Activated CD8-positive, alpha-beta T cell treated with anti-CD3 and anti-CD28 coated beads, Interleukin-2, amount 10 ng/mL, durations not matched to agents 7 days and 5 days (primary cell): Measurements from ENCODE around the gene FTSJ3. TPM values are rescaled to one million over a fixed set of nuclear protein-coding genes. Genes with fewer than 3 reads are reported as not detected.
A peak's percentile ranks its signal among the peaks of the same experiment; 100 is the strongest.

Source experiments
- ATAC-seq: fragments of 150-1000 bp; cut with Tn5 transposase; one replicate; pipeline ENCODE4 v1.10.0; 2021; ENCODE audit warnings: moderate library complexity
- CTCF ChIA-PET: fragments of 350-600 bp; sonication (Branson Sonifier 250); formaldehyde crosslinking; loops from one replicate; lab custom pipeline; 2021; ENCODE audit warnings: antibody characterized with exemption; lab: Charles Lee
- POLR2A ChIA-PET: fragments of 350-600 bp; sonication (Branson Sonifier 250); formaldehyde crosslinking; loops from one replicate; lab custom pipeline; 2021; ENCODE audit warnings: antibody characterized with exemption; lab: Charles Lee
- DNase-seq: peaks from one replicate; pipeline ENCODE4 v3.0.0-alpha.2; 2020
- H3K27ac Mint-ChIP-seq: one replicate; pipeline ENCODE4 v1.8.0; 2021; ENCODE audit warnings: mild to moderate bottlenecking, mixed read lengths
- H3K27me3 Mint-ChIP-seq: one replicate; pipeline ENCODE4 v1.8.0; 2021; ENCODE audit warnings: low read depth, mixed read lengths
- H3K36me3 Mint-ChIP-seq: one replicate; pipeline ENCODE4 v1.8.0; 2021; ENCODE audit warnings: low read depth, mixed read lengths
- H3K4me1 Mint-ChIP-seq: one replicate; pipeline ENCODE4 v1.8.0; 2021; ENCODE audit warnings: low read depth, mixed read lengths
- H3K4me3 Mint-ChIP-seq: one replicate; pipeline ENCODE4 v1.8.0; 2021; ENCODE audit warnings: mild to moderate bottlenecking, mixed read lengths
- H3K9me3 Mint-ChIP-seq: one replicate; pipeline ENCODE4 v1.8.0; 2022; ENCODE audit warnings: mixed read lengths; ENCODE audit not compliant: insufficient read depth
- total RNA-seq, 2 experiments: library from RNA; stranded (reverse); gene quantifications; one replicate each; pipeline ENCODE4 v1.2.3, GENCODE V29; 2021

Gene FTSJ3
- total RNA-seq, 2 experiments from 2014 or later: 58.7 to 62.2 TPM

- POLR2A ChIA-PET: no interaction called here
Observed at GRCh38 chr17:63785556-63785955, 41.9 kb downstream of the FTSJ3 start.

GRCh38 chr17:63783522-63783921 lies 43.9 kb downstream of the FTSJ3 start:
- no peak overlapping the region for H3K27ac Mint-ChIP-seq
- ATAC-seq: no peak

More at GRCh38 chr17:63785556-63785955, 41.9 kb downstream of the FTSJ3 start:
- Mint-ChIP-seq H3K9me3 (no peaks in the 10 kb centered on the region), H3K36me3 (peaks cover 38% of the 10 kb centered on the region), H3K4me1 (peaks cover 27% of the 10 kb centered on the region), H3K27me3 (no peaks in the 10 kb centered on the region), H3K4me3 (no peak overlapping the region), H3K27ac (peak overlapping the region; percentile 26)
- DNase-seq (no peak), ATAC-seq (no peak)
- CTCF ChIA-PET: interaction anchor here (1.2 to 1.8 kb wide), 2 partner anchors 63 to 234 kb away, joined by 3 to 5 read pairs; no protein-coding TSS in a partner anchor

DNA sequence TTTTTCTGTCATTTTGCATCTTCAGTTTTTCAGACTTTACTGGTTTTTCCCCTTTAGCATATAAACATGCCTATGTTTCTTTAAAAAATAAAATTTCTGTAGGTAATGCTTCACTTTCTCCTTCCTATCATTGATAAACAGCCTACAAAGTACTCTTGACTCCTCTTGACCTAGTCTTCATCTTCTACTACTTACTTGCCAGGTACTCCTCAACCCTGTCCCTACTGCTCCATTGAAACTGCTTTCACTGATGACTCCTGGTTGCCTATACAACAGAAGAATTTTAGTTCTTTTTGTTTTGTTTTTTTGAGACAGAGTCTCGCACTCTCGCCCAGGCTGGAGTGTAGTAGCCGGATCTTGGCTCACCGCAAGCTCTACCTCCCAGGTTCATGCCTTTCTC lies 46.5 kb downstream of the FTSJ3 start:
- POLR2A ChIA-PET: interaction anchor here (1.2 to 1.3 kb wide), 2 partner anchors 13 to 82 kb away, joined by 3 read pairs; no protein-coding TSS in a partner anchor
- no peaks in the 10 kb centered on the region for H3K27me3 Mint-ChIP-seq
- no peaks in the 10 kb centered on the region for H3K9me3 Mint-ChIP-seq
- H3K27ac Mint-ChIP-seq: no peak overlapping the region
- DNase-seq (peak; percentile 12), ATAC-seq (no peak)
- no peak overlapping the region for H3K4me3 Mint-ChIP-seq
- CTCF ChIA-PET: interaction anchor here (0.9 kb wide), 1 partner anchor 31 kb away, joined by 3 read pairs; no protein-coding TSS in a partner anchor
- H3K4me1 Mint-ChIP-seq: peaks cover 58% of the 10 kb centered on the region
- H3K36me3 Mint-ChIP-seq: peaks cover 53% of the 10 kb centered on the region

More at GRCh38 chr17:63783522-63783921, 43.9 kb downstream of the FTSJ3 start:
- ChIA-PET CTCF (interaction anchor here (1.0 to 1.8 kb wide), 4 partner anchors 10 to 85 kb away, joined by 3 to 5 read pairs (median 3); partner anchors contain the start of genes CCDC47 and DDX42), POLR2A (interaction anchor here (1.3 to 3.7 kb wide), 3 partner anchors 8 to 86 kb away, joined by 4 to 14 read pairs (median 11); partner anchors contain the start of genes CCDC47 and DDX42)
- Mint-ChIP-seq H3K4me1 (peaks cover 39% of the 10 kb centered on the region), H3K36me3 (peaks cover 49% of the 10 kb centered on the region), H3K27me3 (no peaks in the 10 kb centered on the region), H3K4me3 (no peak overlapping the region), H3K9me3 (no peaks in the 10 kb centered on the region)
- no peak for DNase-seq

DNA sequence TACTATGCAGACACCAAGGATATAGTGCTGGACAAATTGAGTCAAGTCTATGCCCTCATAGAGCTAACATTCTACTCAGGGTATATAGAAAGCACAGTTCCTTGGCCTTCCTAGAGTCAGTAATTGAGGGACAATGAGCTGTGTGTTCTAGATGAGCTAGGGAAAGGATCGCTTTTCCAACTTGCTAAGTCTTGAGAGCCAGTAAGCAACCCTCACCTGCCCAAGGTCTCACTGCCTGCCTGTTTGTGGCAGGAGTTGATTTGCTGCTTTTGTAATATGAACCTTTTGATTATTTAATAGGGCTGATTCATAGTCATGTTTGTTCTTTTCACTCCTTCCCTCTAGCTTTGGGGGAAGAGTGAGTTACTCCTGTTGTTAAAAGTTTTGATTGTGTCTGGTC lies 47.0 kb downstream of the FTSJ3 start:
- H3K4me3 Mint-ChIP-seq: no peak overlapping the region
- H3K36me3 Mint-ChIP-seq: peaks cover 53% of the 10 kb centered on the region
- H3K4me1 Mint-ChIP-seq: peaks cover 59% of the 10 kb centered on the region
- DNase-seq: peak; percentile 6
- no peak overlapping the region for H3K27ac Mint-ChIP-seq
- no peaks in the 10 kb centered on the region for H3K27me3 Mint-ChIP-seq
- no peak for ATAC-seq
- CTCF ChIA-PET: no interaction called here
- H3K9me3 Mint-ChIP-seq: no peaks in the 10 kb centered on the region
- POLR2A ChIA-PET: interaction anchor here (0.7 to 1.3 kb wide), 2 partner anchors 82 to 726 kb away, joined by 3 to 4 read pairs; partner anchors contain the start of gene CEP95

DNA sequence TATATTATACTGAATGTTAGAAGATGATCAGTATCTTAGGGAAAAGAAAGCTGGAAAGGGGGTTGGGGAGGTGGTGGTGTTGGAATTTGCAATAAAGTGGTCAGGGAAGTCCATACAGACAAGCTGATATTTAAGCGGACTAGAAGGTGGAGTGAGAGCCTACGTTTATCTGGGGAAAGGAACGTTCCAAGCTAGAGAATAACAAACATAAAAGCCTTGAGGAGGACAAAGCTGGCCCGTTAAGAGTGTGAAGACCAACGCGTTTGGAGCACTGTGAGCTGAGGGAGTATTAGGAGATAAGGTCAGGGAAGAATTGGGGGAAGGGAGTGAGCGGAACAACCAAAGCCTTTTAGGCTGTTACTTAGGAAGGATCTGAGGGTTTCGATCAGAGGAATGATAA lies 52.0 kb downstream of the FTSJ3 start:
- ATAC-seq: no peak
- Mint-ChIP-seq H3K4me3 (peak overlapping the region; percentile 98), H3K27me3 (no peaks in the 10 kb centered on the region), H3K36me3 (peaks cover 59% of the 10 kb centered on the region), H3K27ac (peak overlapping the region; percentile 100), H3K9me3 (no peaks in the 10 kb centered on the region), H3K4me1 (peaks cover 53% of the 10 kb centered on the region)
- CTCF ChIA-PET: interaction anchor here (0.7 to 3.0 kb wide), 9 partner anchors 9 to 358 kb away, joined by 3 to 15 read pairs (median 4); no protein-coding TSS in a partner anchor
- peak; percentile 19 for DNase-seq
- POLR2A ChIA-PET: interaction anchor here (0.8 to 6.0 kb wide), 9 partner anchors 9 to 225 kb away, joined by 3 to 64 read pairs (median 7); partner anchors contain the start of genes DCAF7, FTSJ3, PSMC5 and STRADA

DNA sequence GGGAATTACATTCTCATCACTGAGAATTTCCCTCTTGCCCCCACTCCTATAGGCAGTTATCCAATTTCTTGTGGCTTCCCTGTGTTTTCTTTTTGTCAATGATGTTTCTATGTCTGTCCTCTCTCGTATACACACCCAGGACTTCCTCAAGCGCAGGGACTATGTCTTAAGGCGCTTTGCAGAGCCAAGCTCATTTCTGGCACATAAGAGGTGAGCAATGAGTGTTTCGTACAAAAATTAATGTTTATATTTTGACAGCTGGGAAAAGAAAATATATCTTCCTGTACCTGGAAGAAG lies 52.5 kb downstream of the FTSJ3 start:
- DNase-seq (peak; percentile 37), ATAC-seq (no peak)
- Mint-ChIP-seq H3K9me3 (no peaks in the 10 kb centered on the region), H3K4me3 (peak overlapping the region; percentile 98), H3K27me3 (no peaks in the 10 kb centered on the region), H3K4me1 (peaks cover 55% of the 10 kb centered on the region), H3K36me3 (peaks cover 59% of the 10 kb centered on the region), H3K27ac (peak overlapping the region; percentile 100)
- POLR2A ChIA-PET: interaction anchor here (0.6 to 6.0 kb wide), 16 partner anchors 9 to 246 kb away, joined by 3 to 64 read pairs (median 6); partner anchors contain the start of genes DCAF7, FTSJ3, ICAM2 and PSMC5
- CTCF ChIA-PET: interaction anchor here (0.6 to 3.5 kb wide), 11 partner anchors 10 to 77 kb away, joined by 3 to 15 read pairs (median 6); no protein-coding TSS in a partner anchor

GRCh38 chr17:63774141-63774968 lies 53.1 kb downstream of the FTSJ3 start, which contains the start of gene DDX42:
Gene DDX42, plus strand, starts transcription at chr17:63774170. Its CDS starts 12,880 bp downstream, at chr17:63787050.
- Mint-ChIP-seq H3K27ac (peak within 1 kb of the TSS; percentile 100), H3K36me3 (peaks cover 54% of the 10 kb centered on the region), H3K4me1 (peaks cover 50% of the 10 kb centered on the region), H3K27me3 (no peaks in the 10 kb centered on the region), H3K9me3 (no peaks in the 10 kb centered on the region), H3K4me3 (peak within 1 kb of the TSS; percentile 98)
- ATAC-seq (peak; percentile 18), DNase-seq (no peak)
- CTCF ChIA-PET: interaction anchor here (0.6 to 3.5 kb wide), 24 partner anchors 9 to 144 kb away, joined by 3 to 15 read pairs (median 4); partner anchors contain the start of gene STRADA
- POLR2A ChIA-PET: interaction anchor here (0.6 to 6.0 kb wide), 27 partner anchors 9 to 246 kb away, joined by 3 to 64 read pairs (median 6); partner anchors contain the start of genes DCAF7, FTSJ3, ICAM2 and PSMC5

GRCh38 chr17:63773272-63774140 lies 54.0 kb downstream of the FTSJ3 start, which contains the start of gene CCDC47:
Gene CCDC47, minus strand, starts transcription at chr17:63773597. Its CDS starts 7,422 bp downstream, at chr17:63766175.
- peaks cover 52% of the 10 kb centered on the region for H3K36me3 Mint-ChIP-seq
- ChIA-PET POLR2A (interaction anchor here (0.7 to 6.0 kb wide), 26 partner anchors 9 to 223 kb away, joined by 3 to 64 read pairs (median 6); partner anchors contain the start of genes DCAF7, FTSJ3, PSMC5 and STRADA), CTCF (interaction anchor here (1.0 to 3.5 kb wide), 21 partner anchors 9 to 143 kb away, joined by 3 to 15 read pairs (median 4); partner anchors contain the start of gene STRADA)
- no peaks in the 10 kb centered on the region for H3K27me3 Mint-ChIP-seq
- no peaks in the 10 kb centered on the region for H3K9me3 Mint-ChIP-seq
- DNase-seq (peak; percentile 99), ATAC-seq (peak; percentile 92)
- peak within 1 kb of the TSS; percentile 98 for H3K4me3 Mint-ChIP-seq
- H3K4me1 Mint-ChIP-seq: peaks cover 49% of the 10 kb centered on the region
- H3K27ac Mint-ChIP-seq: peak within 1 kb of the TSS; percentile 100

GRCh38 chr17:63772801-63773271 lies 54.6 kb downstream of the FTSJ3 start:
- Mint-ChIP-seq H3K27ac (peak overlapping the region; percentile 100), H3K9me3 (no peaks in the 10 kb centered on the region), H3K4me1 (peaks cover 46% of the 10 kb centered on the region), H3K36me3 (peaks cover 50% of the 10 kb centered on the region), H3K4me3 (peak overlapping the region; percentile 98), H3K27me3 (no peaks in the 10 kb centered on the region)
- DNase-seq: peak; percentile 21
- POLR2A ChIA-PET: interaction anchor here (1.1 to 6.0 kb wide), 16 partner anchors 9 to 161 kb away, joined by 3 to 64 read pairs (median 10); partner anchors contain the start of genes FTSJ3, PSMC5 and STRADA
- no peak for ATAC-seq
- CTCF ChIA-PET: interaction anchor here (1.0 to 3.5 kb wide), 16 partner anchors 9 to 143 kb away, joined by 3 to 15 read pairs (median 4); partner anchors contain the start of gene STRADA
